SK-N-SH (cell line): ENCODE results near the gene UVRAG. TPM values are rescaled to one million over a fixed set of nuclear protein-coding genes. Genes with fewer than 3 reads are reported as not detected.

ENCODE experiments used
- CTCF ChIA-PET: fragments of 300-600, 350-600 bp; formaldehyde crosslinking; extraction: SDS; loops from one replicate; lab custom pipeline; 2021; lab: Yijun Ruan, JAX
- POLR2A ChIA-PET: fragments of 350-600 bp; sonication (Branson Sonifier 250); formaldehyde crosslinking; extraction: SDS; loops from one replicate; lab custom pipeline; 2020; ENCODE audit warnings: antibody characterized with exemption, inconsistent platforms; lab: Yijun Ruan, JAX
- DNase-seq: peaks from one replicate; pipeline ENCODE4 v3.0.0; 2012
- H2AFZ ChIP-seq: fragments of 200-600 bp; sonication (generic); 2 replicates; pipeline ENCODE4 v1.8.1; 2016; ENCODE audit warnings: antibody characterized with exemption, mild to moderate bottlenecking, low read depth
- H3F3A ChIP-seq: fragments of 200-600 bp; sonication (generic); replicated peaks from 2 replicates; pipeline ENCODE3; 2016; ENCODE audit warnings: antibody characterized with exemption, mild to moderate bottlenecking; ENCODE audit not compliant: insufficient read depth
- H3K27ac ChIP-seq, 2 experiments: fragments of 200-500 bp in 1 of 2; fragments of 200-600 bp in 1 of 2; sonication (Bioruptor generic) in 1 of 2; sonication (generic), shearing (Covaris generic) in 1 of 2; 2 replicates each; pipeline versions ENCODE4 v1.5.1 to v1.6.1; 2014 to 2016; ENCODE audit warnings: low read depth in 2 of 2, inconsistent platforms in 1 of 2, low read length in 1 of 2, mild to moderate bottlenecking in 1 of 2, mixed read lengths in 1 of 2
- H3K27me3 ChIP-seq: fragments of 200-600 bp; sonication (generic), shearing (Covaris generic); 2 replicates; pipeline ENCODE4 v1.6.1; 2016; ENCODE audit warnings: mixed run types; ENCODE audit not compliant: insufficient read depth
- H3K36me3 ChIP-seq, 2 experiments: fragments of 200-500 bp in 1 of 2; fragments of 200-600 bp in 1 of 2; sonication (Bioruptor generic) in 1 of 2; sonication (generic) in 1 of 2; replicated peaks in 1 of 2; 2 replicates each; pipeline versions ENCODE3 to v1.5.1; 2014 to 2016; ENCODE audit warnings: low read length in 1 of 2, mild to moderate bottlenecking in 1 of 2; ENCODE audit not compliant: insufficient read depth in 2 of 2, control insufficient read depth in 1 of 2
- H3K4me1 ChIP-seq, 2 experiments: fragments of 200-500 bp in 1 of 2; fragments of 200-600 bp in 1 of 2; sonication (Bioruptor generic) in 1 of 2; sonication (generic), shearing (Covaris generic) in 1 of 2; 2 replicates each; pipeline versions ENCODE4 v1.5.1 to v1.6.1; 2014 to 2016; ENCODE audit warnings: low read depth in 1 of 2, low read length in 1 of 2, mixed run types in 1 of 2; ENCODE audit not compliant: insufficient read depth in 2 of 2, control insufficient read depth in 1 of 2
- H3K4me2 ChIP-seq: fragments of 200-600 bp; sonication (generic), shearing (Covaris generic); 2 replicates; pipeline ENCODE4 v1.6.1; 2017; ENCODE audit warnings: mixed run types
- H3K4me3 ChIP-seq, 2 experiments: fragments of 200-500 bp in 1 of 2; fragments of 200-600 bp in 1 of 2; sonication (Bioruptor generic) in 1 of 2; sonication (generic), shearing (Covaris generic) in 1 of 2; 2 replicates each; pipeline versions ENCODE4 v1.5.1 to v1.8.1; 2014 to 2016; ENCODE audit warnings: low read depth in 2 of 2, inconsistent platforms in 1 of 2, low read length in 1 of 2, mild to moderate bottlenecking in 1 of 2, mixed read lengths in 1 of 2, moderate library complexity in 1 of 2
- H3K79me2 ChIP-seq: fragments of 200-600 bp; sonication (generic); 2 replicates; pipeline ENCODE4 v1.8.1; 2017; ENCODE audit warnings: mild to moderate bottlenecking; ENCODE audit not compliant: insufficient read depth
- H3K9ac ChIP-seq: fragments of 200-600 bp; sonication (generic); 2 replicates; pipeline ENCODE4 v1.6.1; 2017; ENCODE audit warnings: mixed run types
- H3K9me2 ChIP-seq: fragments of 200-600 bp; sonication (generic); 2 replicates; pipeline ENCODE4 v1.6.1; 2017; ENCODE audit warnings: mixed run types
- H3K9me3 ChIP-seq: fragments of 200-600 bp; sonication (generic); 2 replicates; pipeline ENCODE4 v1.6.1; 2017; ENCODE audit warnings: mixed run types, mild to moderate bottlenecking, moderate library complexity
- H4K20me1 ChIP-seq: fragments of 200-600 bp; sonication (generic); 2 replicates; pipeline ENCODE4 v1.6.1; 2017; ENCODE audit warnings: mild to moderate bottlenecking, mixed run types; ENCODE audit not compliant: insufficient read depth
- CHD2 ChIP-seq: fragments of 150-350 bp; IDR thresholded peaks from 2 replicates; pipeline ENCODE4 v1.6.1; 2018; ENCODE audit warnings: low read length; ENCODE audit not compliant: partially characterized antibody
- ELF1 ChIP-seq: IDR thresholded peaks from 2 replicates; pipeline ENCODE4 v1.4.0; 2012
- FOXJ3 ChIP-seq: sonication (generic); formaldehyde crosslinking; IDR thresholded peaks from 2 replicates; pipeline ENCODE4 v1.5.1; 2020; ENCODE audit warnings: mild to moderate bottlenecking, missing genetic modification reagents
- JUND ChIP-seq: IDR thresholded peaks from 2 replicates; pipeline ENCODE4 v1.4.0; 2012
- MEF2A ChIP-seq: IDR thresholded peaks from 2 replicates; pipeline ENCODE4 v1.4.0; 2012; ENCODE audit warnings: low read depth, borderline replicate concordance
- MXI1 ChIP-seq: IDR thresholded peaks from 2 replicates; pipeline ENCODE4 v1.6.1; 2012; ENCODE audit warnings: mild to moderate bottlenecking, low read depth, low read length, improper control_type of control experiment
- NRF1 ChIP-seq: IDR thresholded peaks from 2 replicates; pipeline ENCODE4 v1.6.1; 2012; ENCODE audit warnings: low read depth, mild to moderate bottlenecking, low read length
- RFX5 ChIP-seq: IDR thresholded peaks from 2 replicates; pipeline ENCODE4 v1.6.1; 2012; ENCODE audit warnings: mild to moderate bottlenecking, improper control_type of control experiment, low read length
- RXRA ChIP-seq: IDR thresholded peaks from 2 replicates; pipeline ENCODE4 v1.4.0; 2012; ENCODE audit warnings: low read depth, mild to moderate bottlenecking, borderline replicate concordance
- SIN3A ChIP-seq: IDR thresholded peaks from 2 replicates; pipeline ENCODE4 v1.6.1; 2012; ENCODE audit warnings: low read depth, mild to moderate bottlenecking, low read length, moderate library complexity, borderline replicate concordance
- TAF1 ChIP-seq: IDR thresholded peaks from 2 replicates; pipeline ENCODE4 v1.6.1; 2012; ENCODE audit warnings: low read depth, mild to moderate bottlenecking, low read length, moderate library complexity, borderline replicate concordance
- TCF12 ChIP-seq: IDR thresholded peaks from 2 replicates; pipeline ENCODE4 v1.4.0; 2012
- WGBS: methylation state at CpG from one replicate; pipeline ENCODE4 v1.1.6; 2017; ENCODE audit warnings: low lambda C conversion rate; 5-methylcytosine and 5-hydroxymethylcytosine counted together
- polyA plus RNA-seq, 3 experiments: library from polyadenylated mRNA; depleted of rRNA; stranded (reverse); fragments of >200 nt; gene quantifications; 2 replicates each; pipeline ENCODE4 v1.2.3, GENCODE V29; 2012
- TF ChIP-seq, protein P1 (sequence below): fragments of 150-350 bp; IDR thresholded peaks from 2 replicates; pipeline ENCODE4 v1.6.1; 2016; ENCODE audit warnings: mild to moderate bottlenecking, low read depth, low read length
- TF ChIP-seq, protein P2 (sequence below): IDR thresholded peaks from 2 replicates; pipeline ENCODE4 v1.4.0; 2012; ENCODE audit warnings: low read depth, borderline replicate concordance
- TF ChIP-seq, protein P3 (sequence below): fragments of 200-600 bp; sonication (generic); IDR thresholded peaks from 2 replicates; pipeline ENCODE4 v1.6.1; 2017; ENCODE audit warnings: antibody characterized with exemption, mild to moderate bottlenecking, moderate library complexity

Gene UVRAG
- polyA plus RNA-seq, 1 of the 3 experiments (the other 2 are of a cell fraction): 5.8 TPM

DNA sequence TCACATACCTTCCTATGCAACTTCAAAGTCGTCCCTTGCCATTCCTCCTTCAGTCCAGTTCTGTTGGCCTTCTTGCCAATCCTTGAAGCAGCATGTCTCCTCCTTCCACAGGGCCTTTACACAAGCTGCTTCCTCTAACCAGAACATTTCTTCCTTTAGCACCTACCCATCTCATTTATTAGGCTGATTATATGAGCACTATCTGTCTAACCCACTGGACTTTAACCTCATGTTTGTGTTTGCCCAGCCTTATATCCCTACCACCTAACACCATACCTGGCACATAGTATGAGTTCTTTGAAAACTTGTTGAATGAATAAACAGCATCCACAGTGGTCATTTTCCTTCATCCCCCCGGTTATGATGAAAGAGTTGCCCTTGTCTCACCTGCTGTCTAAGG lies 236.9 kb downstream of the UVRAG start:
- H2AFZ ChIP-seq: no peak overlapping the region
- no peak overlapping the region for H3K27ac ChIP-seq
- H3K36me3 ChIP-seq: peaks cover 0 to 4% of the 10 kb centered on the region in 2 experiments
- H3K79me2 ChIP-seq: no peaks in the 10 kb centered on the region
- H3K9me3 ChIP-seq: no peaks in the 10 kb centered on the region
- peaks cover 7% of the 10 kb centered on the region for H3F3A ChIP-seq
- WGBS: 92% methylated on average over 2 of the region's 2 CpGs
- H3K9me2 ChIP-seq: no peaks in the 10 kb centered on the region
- H4K20me1 ChIP-seq: no peaks in the 10 kb centered on the region
- no peak for DNase-seq
- peaks cover 0 to 5% of the 10 kb centered on the region in 2 experiments; a peak in 2 of 4 replicates for H3K4me1 ChIP-seq
- ChIA-PET POLR2A (no interaction called here), CTCF (interaction anchor here (0.6 to 0.7 kb wide), 2 partner anchors 88 to 308 kb away, joined by 3 read pairs; no protein-coding TSS in a partner anchor)
- no peaks in the 10 kb centered on the region for H3K27me3 ChIP-seq
- TF ChIP-seq MXI1 (no peak), CHD2 (no peak), SIN3A (no peak), NRF1 (no peak), ELF1 (no peak), JUND (no peak), TAF1 (no peak), FOXJ3 (CRISPR knock-in tag) (no peak), MEF2A (no peak), RFX5 (no peak)
- TF ChIP-seq, protein P1, sequence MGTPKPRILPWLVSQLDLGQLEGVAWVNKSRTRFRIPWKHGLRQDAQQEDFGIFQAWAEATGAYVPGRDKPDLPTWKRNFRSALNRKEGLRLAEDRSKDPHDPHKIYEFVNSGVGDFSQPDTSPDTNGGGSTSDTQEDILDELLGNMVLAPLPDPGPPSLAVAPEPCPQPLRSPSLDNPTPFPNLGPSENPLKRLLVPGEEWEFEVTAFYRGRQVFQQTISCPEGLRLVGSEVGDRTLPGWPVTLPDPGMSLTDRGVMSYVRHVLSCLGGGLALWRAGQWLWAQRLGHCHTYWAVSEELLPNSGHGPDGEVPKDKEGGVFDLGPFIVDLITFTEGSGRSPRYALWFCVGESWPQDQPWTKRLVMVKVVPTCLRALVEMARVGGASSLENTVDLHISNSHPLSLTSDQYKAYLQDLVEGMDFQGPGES: no peak
- TF ChIP-seq, protein P2, sequence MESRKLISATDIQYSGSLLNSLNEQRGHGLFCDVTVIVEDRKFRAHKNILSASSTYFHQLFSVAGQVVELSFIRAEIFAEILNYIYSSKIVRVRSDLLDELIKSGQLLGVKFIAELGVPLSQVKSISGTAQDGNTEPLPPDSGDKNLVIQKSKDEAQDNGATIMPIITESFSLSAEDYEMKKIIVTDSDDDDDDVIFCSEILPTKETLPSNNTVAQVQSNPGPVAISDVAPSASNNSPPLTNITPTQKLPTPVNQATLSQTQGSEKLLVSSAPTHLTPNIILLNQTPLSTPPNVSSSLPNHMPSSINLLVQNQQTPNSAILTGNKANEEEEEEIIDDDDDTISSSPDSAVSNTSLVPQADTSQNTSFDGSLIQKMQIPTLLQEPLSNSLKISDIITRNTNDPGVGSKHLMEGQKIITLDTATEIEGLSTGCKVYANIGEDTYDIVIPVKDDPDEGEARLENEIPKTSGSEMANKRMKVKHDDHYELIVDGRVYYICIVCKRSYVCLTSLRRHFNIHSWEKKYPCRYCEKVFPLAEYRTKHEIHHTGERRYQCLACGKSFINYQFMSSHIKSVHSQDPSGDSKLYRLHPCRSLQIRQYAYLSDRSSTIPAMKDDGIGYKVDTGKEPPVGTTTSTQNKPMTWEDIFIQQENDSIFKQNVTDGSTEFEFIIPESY: no peak
- TF ChIP-seq, protein P3, sequence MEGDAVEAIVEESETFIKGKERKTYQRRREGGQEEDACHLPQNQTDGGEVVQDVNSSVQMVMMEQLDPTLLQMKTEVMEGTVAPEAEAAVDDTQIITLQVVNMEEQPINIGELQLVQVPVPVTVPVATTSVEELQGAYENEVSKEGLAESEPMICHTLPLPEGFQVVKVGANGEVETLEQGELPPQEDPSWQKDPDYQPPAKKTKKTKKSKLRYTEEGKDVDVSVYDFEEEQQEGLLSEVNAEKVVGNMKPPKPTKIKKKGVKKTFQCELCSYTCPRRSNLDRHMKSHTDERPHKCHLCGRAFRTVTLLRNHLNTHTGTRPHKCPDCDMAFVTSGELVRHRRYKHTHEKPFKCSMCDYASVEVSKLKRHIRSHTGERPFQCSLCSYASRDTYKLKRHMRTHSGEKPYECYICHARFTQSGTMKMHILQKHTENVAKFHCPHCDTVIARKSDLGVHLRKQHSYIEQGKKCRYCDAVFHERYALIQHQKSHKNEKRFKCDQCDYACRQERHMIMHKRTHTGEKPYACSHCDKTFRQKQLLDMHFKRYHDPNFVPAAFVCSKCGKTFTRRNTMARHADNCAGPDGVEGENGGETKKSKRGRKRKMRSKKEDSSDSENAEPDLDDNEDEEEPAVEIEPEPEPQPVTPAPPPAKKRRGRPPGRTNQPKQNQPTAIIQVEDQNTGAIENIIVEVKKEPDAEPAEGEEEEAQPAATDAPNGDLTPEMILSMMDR: no peak
- H3K4me2 ChIP-seq: no peak overlapping the region
- no peak overlapping the region for H3K9ac ChIP-seq
- H3K4me3 ChIP-seq: no peak overlapping the region

DNA sequence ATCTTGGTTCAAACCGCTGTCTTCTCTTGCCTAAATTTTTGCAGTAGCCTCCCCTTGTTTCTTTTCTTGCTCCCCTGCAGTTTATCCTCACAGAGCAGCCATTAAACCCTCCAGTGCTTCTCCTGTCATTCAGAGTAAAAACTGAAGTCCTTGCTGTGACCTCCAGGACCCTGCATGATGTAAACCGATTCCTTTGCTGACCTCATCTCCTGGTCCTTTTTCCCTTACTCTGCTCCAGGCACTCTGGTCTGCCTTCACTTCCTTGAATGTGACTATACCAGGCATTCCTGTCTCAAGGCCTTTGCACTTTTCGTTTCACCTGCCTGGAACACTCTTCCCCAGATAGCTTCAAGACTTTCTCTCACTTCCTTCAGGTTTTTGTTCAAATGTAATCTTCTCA lies 239.3 kb downstream of the UVRAG start:
- peaks cover 0 to 3% of the 10 kb centered on the region in 2 experiments; a peak in 2 of 4 replicates for H3K4me1 ChIP-seq
- no peak overlapping the region for H3K4me3 ChIP-seq
- no peaks in the 10 kb centered on the region for H3K9me2 ChIP-seq
- no peak overlapping the region for H3K9ac ChIP-seq
- peaks cover 7% of the 10 kb centered on the region for H3F3A ChIP-seq
- TF ChIP-seq TCF12 (no peak), RXRA (no peak)
- H3K79me2 ChIP-seq: no peaks in the 10 kb centered on the region
- no peak overlapping the region for H3K4me2 ChIP-seq
- ChIA-PET CTCF (no interaction called here), POLR2A (no interaction called here)
- H3K27me3 ChIP-seq: no peaks in the 10 kb centered on the region
- no peak for DNase-seq
- H3K27ac ChIP-seq: no peak overlapping the region
- H2AFZ ChIP-seq: no peak overlapping the region
- WGBS: 95% methylated on average over 3 of the region's 3 CpGs
- H3K36me3 ChIP-seq: no peaks in the 10 kb centered on the region
- H3K9me3 ChIP-seq: no peaks in the 10 kb centered on the region
- H4K20me1 ChIP-seq: no peaks in the 10 kb centered on the region
